Endothelial cell of umbilical vein (primary cell): ENCODE measurements around the gene ADARB1. TPM values are rescaled to one million over a fixed set of nuclear protein-coding genes. Genes with fewer than 3 reads are reported as not detected.
A peak's percentile ranks its signal among the peaks of the same experiment; 100 is the strongest.

Experiments used
- BruUV-seq: library from RNA; stranded (reverse); fragments of 400-500 nt; replicated peaks from 2 replicates; lab custom pipeline; 2021; lab: Mats Ljungman, UMichigan
- CTCF ChIA-PET: fragments of 300-600, 350-600 bp; sonication (Branson Sonifier 250); formaldehyde crosslinking; loops from one replicate; lab custom pipeline; 2021; ENCODE audit warnings: antibody characterized with exemption, inconsistent platforms; lab: Charles Lee
- POLR2A ChIA-PET: fragments of 300-600, 350-600 bp; sonication (Branson Sonifier 250); formaldehyde crosslinking; loops from one replicate; lab custom pipeline; 2021; ENCODE audit warnings: antibody characterized with exemption, inconsistent platforms; lab: Charles Lee
- DNase-seq: peaks from one replicate; pipeline ENCODE4 v3.0.0-alpha.2; 2011; ENCODE audit warnings: low read depth, low spot score
- FAIRE-seq: peaks from 2 replicates; lab custom pipeline; 2011; peaks lifted over from hg19 to GRCh38; lab: Jason Lieb, UNC
- H2AFZ ChIP-seq: 2 replicates; pipeline ENCODE4 v1.6.0; 2012; ENCODE audit warnings: low read depth, low read length, control low read depth, inconsistent platforms
- H3K27ac ChIP-seq: 2 replicates; pipeline ENCODE4 v1.5.1; 2011; ENCODE audit warnings: low read depth, mild to moderate bottlenecking, control low read depth, low read length, moderate library complexity; ENCODE audit not compliant: insufficient read depth
- H3K27me3 ChIP-seq, 2 experiments: 2 replicates each; pipeline versions ENCODE4 v1.6.0 to v1.6.1; 2011; ENCODE audit warnings: low read length in 2 of 2, mixed read lengths in 1 of 2; ENCODE audit not compliant: control insufficient read depth in 2 of 2, insufficient read depth in 2 of 2
- H3K36me3 ChIP-seq, 2 experiments: 2 replicates in 1 of 2; 3 replicates in 1 of 2; pipeline ENCODE4 v1.5.1; 2011; ENCODE audit warnings: low read length in 2 of 2, mild to moderate bottlenecking in 1 of 2, moderate library complexity in 1 of 2; ENCODE audit not compliant: control insufficient read depth in 2 of 2, insufficient read depth in 2 of 2; ENCODE audit errors: extremely low read depth in 1 of 2
- H3K4me1 ChIP-seq: 3 replicates; pipeline ENCODE4 v1.5.1; 2011; ENCODE audit warnings: mild to moderate bottlenecking, low read length; ENCODE audit not compliant: control insufficient read depth, insufficient read depth; ENCODE audit errors: extremely low read depth
- H3K4me2 ChIP-seq: 2 replicates; pipeline ENCODE4 v1.6.1; 2011; ENCODE audit warnings: low read length, control low read depth, mixed read lengths; ENCODE audit not compliant: insufficient read depth
- H3K4me3 ChIP-seq, 3 experiments: fragments of 200-600 bp in 1 of 3; sonication (generic), shearing (Covaris generic) in 1 of 3; replicated peaks in 1 of 3; 2 replicates each; pipeline ENCODE4 v1.5.1; 2011 to 2016; ENCODE audit warnings: control low read depth in 3 of 3, low read length in 3 of 3, mild to moderate bottlenecking in 2 of 3, inconsistent platforms in 1 of 3, low read depth in 1 of 3, moderate library complexity in 1 of 3; ENCODE audit not compliant: insufficient read depth in 1 of 3
- H3K79me2 ChIP-seq: 2 replicates; pipeline ENCODE4 v1.6.0; 2012; ENCODE audit warnings: low read length, inconsistent platforms; ENCODE audit not compliant: control insufficient read depth, insufficient read depth
- H3K9ac ChIP-seq: replicated peaks from 2 replicates; pipeline ENCODE3; 2011; ENCODE audit warnings: low read length, control low read depth; ENCODE audit not compliant: insufficient read depth; ENCODE audit errors: extremely low read depth
- H3K9me1 ChIP-seq: replicated peaks from 3 replicates; pipeline ENCODE4 v1.6.0; 2011; ENCODE audit warnings: mild to moderate bottlenecking, low read length; ENCODE audit not compliant: control insufficient read depth, insufficient read depth; ENCODE audit errors: extremely low read depth
- H3K9me3 ChIP-seq: replicated peaks from 2 replicates; pipeline ENCODE4 v1.5.1; 2012; ENCODE audit warnings: low read length, inconsistent platforms; ENCODE audit not compliant: control insufficient read depth, insufficient read depth
- H4K20me1 ChIP-seq: replicated peaks from 2 replicates; pipeline ENCODE3; 2011; ENCODE audit warnings: mild to moderate bottlenecking, low read length; ENCODE audit not compliant: control insufficient read depth, insufficient read depth; ENCODE audit errors: extremely low read depth
- CTCF ChIP-seq, 2 donors: IDR thresholded peaks; 1 replicate in 1 of 2; 2 replicates in 1 of 2; pipeline ENCODE4 v1.5.1; 2011; ENCODE audit warnings: low read length in 2 of 2, mild to moderate bottlenecking in 2 of 2, moderate library complexity in 2 of 2, control low read depth in 1 of 2, inconsistent platforms in 1 of 2, low read depth in 1 of 2; ENCODE audit not compliant: insufficient read depth in 1 of 2; ENCODE audit errors: extremely low read depth in 1 of 2
- EZH2 ChIP-seq: IDR thresholded peaks from 2 replicates; pipeline ENCODE4 v1.6.1; 2012; ENCODE audit warnings: borderline replicate concordance, low read depth, mild to moderate bottlenecking, moderate library complexity, low read length, inconsistent platforms; ENCODE audit not compliant: severe bottlenecking
- FOS ChIP-seq: IDR thresholded peaks from 2 replicates; pipeline ENCODE4 v1.6.1; 2011; ENCODE audit warnings: mild to moderate bottlenecking, low read length, moderate library complexity, borderline replicate concordance; ENCODE audit not compliant: insufficient read depth
- GATA2 ChIP-seq: IDR thresholded peaks from 2 replicates; pipeline ENCODE4 v1.7.0; 2011; ENCODE audit warnings: low read depth, mild to moderate bottlenecking, moderate library complexity, mixed read lengths, low read length; ENCODE audit not compliant: insufficient read length, insufficient read depth
- JUN ChIP-seq: IDR thresholded peaks from 2 replicates; pipeline ENCODE4 v1.6.1; 2011; ENCODE audit warnings: borderline replicate concordance, low read depth; ENCODE audit not compliant: insufficient read length, insufficient read depth
- MAX ChIP-seq: IDR thresholded peaks from 2 replicates; pipeline ENCODE4 v1.6.1; 2011; ENCODE audit not compliant: insufficient read depth, insufficient read length
- MYC ChIP-seq: IDR thresholded peaks from one replicate; pipeline ENCODE4 v1.6.1; 2011; ENCODE audit warnings: mild to moderate bottlenecking, low read depth, low read length
- POLR2A ChIP-seq: IDR thresholded peaks from 2 replicates; pipeline ENCODE4 v1.6.1; 2012; ENCODE audit warnings: low read depth, mild to moderate bottlenecking, control low read depth, low read length
- POLR2AphosphoS5 ChIP-seq: IDR thresholded peaks from 2 replicates; pipeline ENCODE4 v1.6.1; 2012; ENCODE audit warnings: low read depth, mild to moderate bottlenecking, control low read depth, low read length, moderate library complexity; ENCODE audit not compliant: insufficient read depth
- dilution Hi-C: fragments of 300-500 bp; cut with MboI; formaldehyde crosslinking; loops from one replicate; pipeline ENCODE4 v1.15.0; 2019; ENCODE audit warnings: low sequenced_read_pairs; ENCODE audit not compliant: extremely low pct_ligation_motif_present
- intact Hi-C: fragments of 100-400 bp; cut with micrococcal nuclease; formaldehyde crosslinking; loops from one replicate; pipeline ENCODE4 v1.10.0; 2022
- polyA plus RNA-seq, 4 experiments: library from polyadenylated mRNA; depleted of rRNA in 3 of 4; stranded (reverse) in 3 of 4; unstranded in 1 of 4; fragments of >200 nt; gene quantifications; 2 replicates each; pipeline versions ENCODE4 v1.2.1 to v1.2.3, GENCODE V29; 2011 to 2012; ENCODE audit warnings: missing spikeins in 1 of 4
- total RNA-seq: library from RNA; stranded (reverse); gene quantifications from 2 replicates; pipeline ENCODE4 v1.2.3, GENCODE V29; 2021

The ADARB1 gene
- total and polyA plus RNA-seq, 2 donors (not counting 3 experiments of a cell fraction or from before 2014, with no cell fraction given) = 32.5 to 54.3 TPM

GRCh38 chr21:45264146-45264911, 189.9 kb downstream of the ADARB1 start:
- intact Hi-C loops (no loop called here), dilution Hi-C loops (no loop called here)
- FAIRE-seq (no peak), DNase-seq (no peak)
- Histone ChIP-seq H3K36me3 (peaks cover 5 to 37% of the 10 kb centered on the region in 2 experiments), H3K9ac (no peak overlapping the region), H3K79me2 (no peaks in the 10 kb centered on the region), H3K4me2 (no peak overlapping the region), H3K4me1 (no peaks in the 10 kb centered on the region), H3K27ac (no peak overlapping the region), H3K9me3 (no peaks in the 10 kb centered on the region), H2AFZ (no peak overlapping the region), H3K4me3 (no peak overlapping the region), H3K27me3 (no peaks in the 10 kb centered on the region), H3K9me1 (no peaks in the 10 kb centered on the region), H4K20me1 (no peaks in the 10 kb centered on the region)
- BruUV-seq = TSS peak; percentile 42
- POLR2A ChIA-PET = no interaction called here
- CTCF ChIA-PET = interaction anchor here (1.6 to 2.3 kb wide), 2 partner anchors 124 to 128 kb away, joined by 3 to 12 read pairs; no protein-coding TSS in a partner anchor
- no peak for TF ChIP-seq EZH2
- no peak for TF ChIP-seq POLR2A
- no peak for TF ChIP-seq FOS
- TF ChIP-seq JUN = no peak
- TF ChIP-seq CTCF (IDR thresholded peaks at IDR 0.05; ENCODE audit: extremely low read depth in 1 of 2, insufficient read depth in 1 of 2, low read depth in 1 of 2, low read length in 2 of 2) = no peak
- TF ChIP-seq MYC = no peak
- no peak for TF ChIP-seq MAX
- no peak for TF ChIP-seq POLR2AphosphoS5
- no peak for TF ChIP-seq GATA2
